ENCODE data around the gene FAM237B.

DNA sequence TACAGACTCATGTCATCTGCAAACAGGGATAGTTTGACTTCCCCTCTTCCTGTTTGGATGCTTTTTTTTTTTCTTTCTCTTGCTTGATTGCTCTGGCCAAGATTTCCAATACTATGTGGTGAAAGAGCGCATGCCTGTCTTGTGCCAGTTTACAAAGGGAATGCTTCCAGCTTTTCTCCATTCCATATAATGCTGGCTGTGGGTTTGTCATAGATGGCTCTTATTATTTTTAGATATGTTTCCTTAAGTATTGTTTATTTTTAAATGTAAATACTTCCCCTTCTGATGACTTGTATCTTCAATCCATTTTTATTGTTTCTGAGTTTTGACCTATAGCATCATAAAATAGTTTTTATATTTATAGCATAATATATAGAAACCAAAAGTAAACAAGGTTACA is 17.9 kb downstream of the FAM237B start:
- TF ChIP-seq CTCF (IDR thresholded peaks at IDR 0.05; ENCODE audit: insufficient read depth, low read length) = no peak
- TF ChIP-seq REST (IDR thresholded peaks at IDR 0.05; ENCODE audit: insufficient replicate concordance, low read depth) = no peak
- TF ChIP-seq GABPA (IDR thresholded peaks at IDR 0.05; ENCODE audit: low read depth) = no peak
- TF ChIP-seq POLR2AphosphoS5 (IDR thresholded peaks at IDR 0.05; ENCODE audit: low read depth) = no peak
- TF ChIP-seq SPI1 (IDR thresholded peaks at IDR 0.05; ENCODE audit: borderline replicate concordance, low read depth) = no peak

All from HL-60 (cell line).